Spleen (tissue), 11 donors: ENCODE results near the gene FOXJ1. TPM values are rescaled to one million over a fixed set of nuclear protein-coding genes. Genes with fewer than 3 reads are reported as not detected.
"Not testable (repeated sequence)": the region's sequence is repeated elsewhere in the genome, so short reads cannot be mapped to it uniquely, and the experiment has no call there.

ENCODE experiments used
- DNase-seq: peaks from one replicate; pipeline ENCODE4 v3.0.0-alpha.2; 2020
- H3K27ac ChIP-seq, 8 donors: fragments of 200-600 bp; sonication (generic) in 7 of 8; 1 replicate in 4 of 8; 2 replicates in 4 of 8; pipeline versions ENCODE4 v1.5.0 to v1.8.0; 2016 to 2021; ENCODE audit warnings: inconsistent platforms in 4 of 8, mild to moderate bottlenecking in 4 of 8, moderate library complexity in 1 of 8
- H3K27me3 ChIP-seq, 7 donors: fragments of 200-600 bp; sonication (generic) in 6 of 7; replicated peaks in 1 of 7; 1 replicate in 4 of 7; 2 replicates in 3 of 7; pipeline versions ENCODE4 v1.5.0 to v1.8.0; 2016 to 2021; ENCODE audit warnings: inconsistent platforms in 3 of 7, mild to moderate bottlenecking in 1 of 7
- H3K36me3 ChIP-seq, 6 donors: fragments of 200-600 bp; sonication (generic) in 5 of 6; 1 replicate in 4 of 6; 2 replicates in 2 of 6; pipeline versions ENCODE4 v1.5.0 to v1.8.0; 2016 to 2021; ENCODE audit warnings: inconsistent platforms in 2 of 6
- H3K4me1 ChIP-seq, 6 donors: fragments of 200-600 bp; sonication (generic) in 5 of 6; 1 replicate in 3 of 6; 2 replicates in 3 of 6; pipeline versions ENCODE4 v1.5.0 to v1.8.0; 2016 to 2021; ENCODE audit warnings: inconsistent platforms in 3 of 6
- H3K4me3 ChIP-seq, 8 donors: fragments of 200-600 bp; sonication (generic) in 7 of 8; 1 replicate in 4 of 8; 2 replicates in 4 of 8; pipeline versions ENCODE4 v1.5.0 to v1.8.0; 2016 to 2021; ENCODE audit warnings: inconsistent platforms in 4 of 8, mild to moderate bottlenecking in 4 of 8, moderate library complexity in 2 of 8
- H3K9me3 ChIP-seq, 8 donors: fragments of 200-600 bp; sonication (generic) in 7 of 8; 1 replicate in 4 of 8; 2 replicates in 4 of 8; pipeline versions ENCODE4 v1.5.0 to v1.8.0; 2016 to 2021; ENCODE audit warnings: inconsistent platforms in 4 of 8
- CTCF ChIP-seq, 11 experiments: fragments of 200-600 bp in 7 of 11; fragments of 450-650 bp in 4 of 11; sonication (generic) in 4 of 11; IDR thresholded peaks in 8 of 11; conservative IDR thresholded peaks in 3 of 11; 1 replicate in 7 of 11; 2 replicates in 4 of 11; pipeline versions ENCODE4 v1.4.0 to v1.8.0; 2016 to 2021; ENCODE audit warnings: antibody characterized with exemption in 11 of 11, inconsistent platforms in 4 of 11, mild to moderate bottlenecking in 1 of 11
- POLR2A ChIP-seq, 3 donors: fragments of 450-650 bp; IDR thresholded peaks; one replicate each; pipeline ENCODE4 v1.5.1; 2017; ENCODE audit warnings: antibody characterized with exemption in 3 of 3, mild to moderate bottlenecking in 1 of 3
- POLR2AphosphoS5 ChIP-seq, 3 donors: sonication (generic); formaldehyde crosslinking; IDR thresholded peaks; one replicate each; pipeline ENCODE4 v1.5.1; 2017; ENCODE audit warnings: antibody characterized with exemption in 3 of 3
- WGBS, 5 donors: extraction: QIAGEN DNeasy Blood & Tissue Kit in 3 of 5; methylation state at CpG; one replicate each; pipeline versions ENCODE4 v1.1.5 to v1.1.7; 2013 to 2018; 5-methylcytosine and 5-hydroxymethylcytosine counted together
- intact Hi-C: fragments of 100-400 bp; cut with DNase I; formaldehyde crosslinking; loops from one replicate; pipeline ENCODE4 v1.15.0; 2023; ENCODE audit warnings: low total_unique reads
- polyA plus RNA-seq, 3 donors: library from polyadenylated mRNA; stranded (reverse); fragments of 200-250 nt; gene quantifications; one replicate each; pipeline ENCODE4 v1.2.1, GENCODE V29; 2013
- total RNA-seq, 7 donors: library from RNA; depleted of rRNA in 3 of 7; stranded (reverse); fragments of >200 nt in 3 of 7; fragmentation: NEBNext Ultra II Directional in 4 of 7; extraction: Animal tissue kit (Norgen Biotek cat#: 25700) in 4 of 7; gene quantifications; one replicate each; pipeline versions ENCODE4 v1.1.0 to v1.2.1, GENCODE V29; 2016 to 2021
- donor health status: healthy with polysubstance abuse.
- donor health status: DM: no; HTN: no; CAD: no; lungs with moderate emphysema.
- donor health status: DM: no; HTN: no; CAD: no.
- donor health status: Bipolar disorder and iron deficiency.
- donor health status: healthy.
- donor health status: DM: no; HTN: no; CAD: no.
- donor health status: DM: yes; HTN: yes; CAD: no.

Gene FOXJ1
- total and polyA plus RNA-seq, 10 donors: 0.05 to 0.13 TPM; not detected in 8

GRCh38 chr17:76188213-76189016, 47.4 kb upstream of the FOXJ1 start:
- WGBS, 5 donors: 75 to 90% (median 77%) methylated on average over 4 of the region's 4 CpGs
- Histone ChIP-seq H3K27me3 (no peaks in the 10 kb centered on the region), H3K36me3 (no peaks in the 10 kb centered on the region), H3K27ac (peak overlapping the region in 4 of 8 donors; percentile 16 to 83 (median 48)), H3K4me1 (peaks cover 0 to 64% (median 21%) of the 10 kb centered on the region in 6 donors), H3K9me3 (no peaks in the 10 kb centered on the region), H3K4me3 (no peak overlapping the region)
- intact Hi-C loops: loop anchor here (10.0 kb wide), 1 partner anchor 46 kb away; no protein-coding TSS in a partner anchor
- TF ChIP-seq POLR2A (IDR thresholded peaks at IDR 0.05): no peak
- no peak for DNase-seq

GRCh38 chr17:76186774-76187173, 45.7 kb upstream of the FOXJ1 start:
- WGBS, 5 donors: 81 to 100% (median 96%) methylated on average over 2 of the region's 2 CpGs
- intact Hi-C loops: loop anchor here (10.0 kb wide), 1 partner anchor 48 kb away; no protein-coding TSS in a partner anchor
- peak overlapping the region in 3 of 8 donors; percentile 18 to 80 (median 30) for H3K27ac ChIP-seq
- H3K36me3 ChIP-seq, H3K4me3 ChIP-seq, DNase-seq, H3K9me3 ChIP-seq, H3K27me3 ChIP-seq: not testable (repeated sequence)
- H3K4me1 ChIP-seq: peaks cover 3 to 59% (median 22%) of the 10 kb centered on the region in 6 donors

GRCh38 chr17:76184290-76184689, 43.2 kb upstream of the FOXJ1 start:
- Histone ChIP-seq H3K27me3 (no peaks in the 10 kb centered on the region), H3K4me1 (peaks cover 6 to 56% (median 23%) of the 10 kb centered on the region in 6 donors), H3K36me3 (no peaks in the 10 kb centered on the region), H3K9me3 (no peaks in the 10 kb centered on the region), H3K27ac (no peak overlapping the region), H3K4me3 (no peak overlapping the region)
- 67 to 80% (median 80%) methylated on average over 2 of the region's 2 CpGs for WGBS, 5 donors
- intact Hi-C loops: loop anchor here (5.0 to 10.0 kb wide), 2 partner anchors 51 to 62 kb away; no protein-coding TSS in a partner anchor
- no peak for TF ChIP-seq POLR2A (IDR thresholded peaks at IDR 0.05)
- no peak for TF ChIP-seq CTCF (IDR thresholded peaks at IDR 0.05 in 8 of 11, conservative IDR thresholded peaks at IDR 0.05 in 3 of 11)
- no peak for TF ChIP-seq POLR2AphosphoS5 (IDR thresholded peaks at IDR 0.05)
- no peak for DNase-seq

- intact Hi-C loops: loop anchor here (5.0 to 10.0 kb wide), 2 partner anchors 53 to 60 kb away; no protein-coding TSS in a partner anchor
- peaks cover 6 to 46% (median 19%) of the 10 kb centered on the region in 6 donors for H3K4me1 ChIP-seq
- TF ChIP-seq POLR2AphosphoS5 (IDR thresholded peaks at IDR 0.05) (peak in 2 of 3 donors; percentile 12 to 70), POLR2A (IDR thresholded peaks at IDR 0.05) (no peak), CTCF (IDR thresholded peaks at IDR 0.05 in 8 of 11, conservative IDR thresholded peaks at IDR 0.05 in 3 of 11) (peak; percentile 86 to 97 (median 94))
- H3K9me3 ChIP-seq: no peaks in the 10 kb centered on the region
- no peak overlapping the region for H3K4me3 ChIP-seq
- peak overlapping the region in 5 of 8 donors; percentile 9 to 66 (median 59) for H3K27ac ChIP-seq
- peak; percentile 95 for DNase-seq
- WGBS, 5 donors: 12 to 18% (median 13%) methylated on average over 11 of the region's 11 CpGs
- H3K36me3 ChIP-seq: no peaks in the 10 kb centered on the region
- no peaks in the 10 kb centered on the region for H3K27me3 ChIP-seq
Measured at GRCh38 chr17:76182016-76182764, 41.1 kb upstream of the FOXJ1 start.
